Stimulated activated naive CD4-positive, alpha-beta T cell (primary cell): Measurements from ENCODE around the gene PRLR.
"Not testable (repeated sequence)": the region's sequence is repeated elsewhere in the genome, so short reads cannot be mapped to it uniquely, and the experiment has no call there.

Experiments used
- DNase-seq, 6 experiments: peaks; one replicate each; lab custom pipeline; 2025; lab: John Stamatoyannopoulos, UW

The PRLR gene

GRCh38 chr5:35081134-35081533 is 149.2 kb downstream of the PRLR start:
- DNase-seq, result no peak

- DNase-seq, result no peak
These were observed 157.1 kb downstream of the PRLR start for GRCh38 chr5:35073160-35073559.

GRCh38 chr5:35069188-35069587 is 161.1 kb downstream of the PRLR start:
- DNase-seq, result no peak

GRCh38 chr5:35067985-35068384 is 162.3 kb downstream of the PRLR start:
- no peak for DNase-seq

GRCh38 chr5:35066260-35066795 is 164.0 kb downstream of the PRLR start:
- no peak for DNase-seq

- no peak for DNase-seq
These were observed 166.9 kb downstream of the PRLR start for GRCh38 chr5:35063414-35063813.

- DNase-seq, result no peak
These were observed 169.0 kb downstream of the PRLR start for GRCh38 chr5:35061211-35061770.

- DNase-seq, result no peak
These were observed 170.1 kb downstream of the PRLR start for GRCh38 chr5:35060236-35060635.

- DNase-seq, result no peak
These were observed 171.0 kb downstream of the PRLR start for GRCh38 chr5:35059251-35059650.

- DNase-seq, result no peak
These were observed 171.9 kb downstream of the PRLR start for GRCh38 chr5:35058374-35058788.

GRCh38 chr5:35056686-35057085 is 173.6 kb downstream of the PRLR start:
- no peak for DNase-seq

- no peak for DNase-seq
These were observed 177.4 kb downstream of the PRLR start for GRCh38 chr5:35052838-35053237.

GRCh38 chr5:35050541-35051126 is 179.7 kb downstream of the PRLR start:
- DNase-seq, result no peak

GRCh38 chr5:35048910-35049309 is 181.4 kb downstream of the PRLR start:
- DNase-seq, result no peak

- no peak for DNase-seq
These were observed 182.4 kb downstream of the PRLR start, which contains the start of gene AGXT2 for GRCh38 chr5:35047785-35048404. Gene AGXT2 (minus strand): TSS chr5:35047949. CDS start chr5:35047892, 57 bp downstream.

GRCh38 chr5:35046774-35047173 is 183.5 kb downstream of the PRLR start:
- DNase-seq, result no peak

GRCh38 chr5:35045280-35045679 is 185.0 kb downstream of the PRLR start:
- no peak for DNase-seq

GRCh38 chr5:35044649-35045048 is 185.6 kb downstream of the PRLR start:
- DNase-seq, result no peak

GRCh38 chr5:35042781-35043180 is 187.5 kb downstream of the PRLR start:
- DNase-seq, result no peak

- no peak for DNase-seq
These were observed 189.0 kb downstream of the PRLR start for GRCh38 chr5:35041261-35041660.

- DNase-seq, result no peak
These were observed 191.4 kb downstream of the PRLR start for GRCh38 chr5:35038891-35039290.

GRCh38 chr5:35036536-35036935 is 193.8 kb downstream of the PRLR start:
- no peak for DNase-seq

- DNase-seq, result not testable (repeated sequence)
These were observed 194.4 kb downstream of the PRLR start for GRCh38 chr5:35035929-35036328.
